ENCODE results near the gene ZNF532.
"Not testable (repeated sequence)": the region's sequence is repeated elsewhere in the genome, so short reads cannot be mapped to it uniquely, and the experiment has no call there.

Gene ZNF532

GRCh38 chr18:58911241-58911640 lies 46.6 kb downstream of the ZNF532 start:
- Histone ChIP-seq H3K4me3 (ENCODE audit: low read depth, low read length) (peak overlapping the region; percentile 2), H3K27me3 (ENCODE audit: control insufficient read depth, insufficient read depth, low read length) (no peaks in the 10 kb centered on the region), H3K36me3 (ENCODE audit: control insufficient read depth, insufficient read depth, low read length) (peaks cover 9% of the 10 kb centered on the region), H3K9me3 (ENCODE audit: control insufficient read depth, insufficient read depth, low read length) (no peaks in the 10 kb centered on the region), H3K4me1 (ENCODE audit: control insufficient read depth, insufficient read depth, low read length) (peaks cover 49% of the 10 kb centered on the region), H3K9ac (ENCODE audit: low read depth, low read length) (no peak overlapping the region)

DNA sequence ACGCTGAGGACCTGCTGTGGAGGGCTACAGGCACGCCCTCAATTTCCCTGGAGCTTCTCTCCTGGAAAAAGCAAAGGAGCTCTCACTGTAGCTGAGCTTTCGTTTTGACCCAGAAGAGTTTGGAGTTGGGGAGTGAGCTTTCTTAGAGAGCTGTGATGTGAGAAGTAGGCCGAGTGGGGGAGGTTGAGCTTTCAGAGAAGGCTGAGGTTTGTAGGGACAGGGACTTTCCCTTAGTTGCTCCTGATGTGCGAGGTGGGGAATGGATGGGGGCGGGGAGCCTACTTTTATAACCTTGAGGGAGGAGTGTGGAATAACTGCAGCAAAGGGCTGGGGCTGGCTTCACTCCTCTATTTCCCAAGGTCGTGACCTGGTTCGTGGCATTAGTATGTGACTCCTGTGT lies 47.1 kb downstream of the ZNF532 start:
- H3K36me3 ChIP-seq (ENCODE audit: control insufficient read depth, insufficient read depth, low read length) = peaks cover 9% of the 10 kb centered on the region
- H3K4me1 ChIP-seq (ENCODE audit: control insufficient read depth, insufficient read depth, low read length) = peaks cover 53% of the 10 kb centered on the region
- H3K27me3 ChIP-seq (ENCODE audit: control insufficient read depth, insufficient read depth, low read length) = no peaks in the 10 kb centered on the region
- H3K9me3 ChIP-seq (ENCODE audit: control insufficient read depth, insufficient read depth, low read length) = no peaks in the 10 kb centered on the region
- peak overlapping the region; percentile 7 for H3K4me3 ChIP-seq (ENCODE audit: low read depth, low read length)
- H3K9ac ChIP-seq (ENCODE audit: low read depth, low read length) = no peak overlapping the region

DNA sequence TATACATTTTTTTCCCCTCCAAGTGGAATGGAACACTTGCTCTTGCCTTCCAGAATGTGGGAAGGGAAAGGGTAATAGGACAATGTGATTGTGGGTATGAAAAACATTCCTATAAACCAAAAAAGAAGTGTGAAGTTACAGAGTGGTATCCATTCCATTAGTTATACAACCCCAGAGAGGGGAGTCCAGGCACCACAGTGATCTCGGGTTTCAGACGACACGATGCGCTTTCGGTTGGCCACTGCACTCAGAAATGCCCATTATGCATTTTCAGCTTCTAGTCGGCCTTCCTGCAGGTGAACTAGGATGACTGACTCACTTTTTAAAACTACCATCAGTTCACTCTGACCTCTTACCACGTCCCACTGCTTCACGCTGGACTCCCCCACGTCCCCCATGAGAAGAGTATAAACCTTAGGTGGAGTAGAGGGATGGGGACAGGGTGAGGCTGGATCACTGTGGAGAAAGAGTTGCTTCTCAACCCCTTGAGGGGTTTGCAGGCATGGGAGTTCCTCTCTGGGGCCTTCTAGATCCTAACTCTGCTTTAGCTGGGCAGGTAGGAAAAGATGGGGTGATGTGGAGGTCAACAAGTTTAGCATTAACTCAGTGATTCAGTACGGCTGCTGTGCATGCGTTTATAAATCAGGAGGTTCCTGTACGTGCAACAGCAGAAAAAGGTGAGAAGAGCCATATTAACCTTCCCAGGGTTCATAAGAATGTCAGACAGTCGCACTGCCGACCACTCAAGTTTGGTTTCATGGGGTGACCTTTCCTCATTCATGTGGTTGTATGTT lies 50.5 kb downstream of the ZNF532 start:
- no peaks in the 10 kb centered on the region for H3K27me3 ChIP-seq (ENCODE audit: control insufficient read depth, insufficient read depth, low read length)

DNA sequence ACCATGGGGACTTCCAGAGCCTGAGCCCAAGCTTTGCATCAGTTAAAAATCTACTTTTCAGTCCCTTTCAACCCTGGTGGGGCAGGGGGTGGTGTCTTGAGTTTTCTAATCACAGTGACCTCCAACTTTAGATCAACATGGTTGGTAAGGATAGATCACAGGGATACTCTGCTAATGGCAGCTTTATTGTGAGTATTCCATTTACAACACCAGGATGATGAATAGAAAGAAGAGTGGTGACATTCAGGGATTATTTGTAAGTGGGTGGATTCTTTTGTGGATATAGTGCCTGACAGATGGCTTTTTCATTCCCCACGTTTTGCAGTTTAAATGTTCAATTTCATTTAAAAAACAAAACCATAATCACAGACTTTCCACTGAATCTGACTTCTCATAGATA lies 51.3 kb downstream of the ZNF532 start:
- H3K4me3 ChIP-seq (ENCODE audit: low read depth, low read length) = no peak overlapping the region
- H3K4me1 ChIP-seq (ENCODE audit: control insufficient read depth, insufficient read depth, low read length) = peaks cover 35% of the 10 kb centered on the region
- H3K9ac ChIP-seq (ENCODE audit: low read depth, low read length) = no peak overlapping the region
- no peaks in the 10 kb centered on the region for H3K27me3 ChIP-seq (ENCODE audit: control insufficient read depth, insufficient read depth, low read length)
- H3K36me3 ChIP-seq (ENCODE audit: control insufficient read depth, insufficient read depth, low read length) = peaks cover 34% of the 10 kb centered on the region
- H3K9me3 ChIP-seq (ENCODE audit: control insufficient read depth, insufficient read depth, low read length) = no peaks in the 10 kb centered on the region

More for the DNA sequence above, 50.5 kb downstream of the ZNF532 start:
- Histone ChIP-seq H3K4me1 (ENCODE audit: control insufficient read depth, insufficient read depth, low read length) (peaks cover 39% of the 10 kb centered on the region), H3K9ac (ENCODE audit: low read depth, low read length) (no peak overlapping the region), H3K4me3 (ENCODE audit: low read depth, low read length) (no peak overlapping the region), H3K36me3 (ENCODE audit: control insufficient read depth, insufficient read depth, low read length) (peaks cover 29% of the 10 kb centered on the region), H3K9me3 (ENCODE audit: control insufficient read depth, insufficient read depth, low read length) (no peaks in the 10 kb centered on the region)

GRCh38 chr18:58919934-58920333 lies 55.3 kb downstream of the ZNF532 start:
- H3K4me1 ChIP-seq (ENCODE audit: control insufficient read depth, insufficient read depth, low read length) = peaks cover 20% of the 10 kb centered on the region
- H3K9ac ChIP-seq (ENCODE audit: low read depth, low read length); H3K27me3 ChIP-seq (ENCODE audit: control insufficient read depth, insufficient read depth, low read length); H3K4me3 ChIP-seq (ENCODE audit: low read depth, low read length); H3K9me3 ChIP-seq (ENCODE audit: control insufficient read depth, insufficient read depth, low read length): not testable (repeated sequence)
- peaks cover 48% of the 10 kb centered on the region for H3K36me3 ChIP-seq (ENCODE audit: control insufficient read depth, insufficient read depth, low read length)

DNA sequence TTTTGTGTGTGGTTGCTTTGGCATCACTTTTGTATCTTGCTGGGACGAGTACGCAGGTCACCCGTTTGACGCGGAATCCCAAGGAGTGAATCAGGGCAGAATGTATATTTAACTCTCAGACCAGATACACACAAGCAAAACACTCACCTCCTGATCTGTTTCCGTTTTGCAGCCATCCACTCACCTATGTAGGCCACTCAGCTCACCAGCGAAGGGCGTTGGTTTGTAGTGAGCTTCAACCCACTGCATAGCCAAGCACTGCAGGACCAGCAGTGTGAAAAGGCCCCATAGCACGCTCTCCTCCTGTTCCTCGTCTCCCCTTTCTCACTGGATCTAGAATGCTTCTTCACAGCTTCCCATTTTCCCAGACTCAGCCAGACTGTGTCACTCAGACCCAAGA lies 58.3 kb downstream of the ZNF532 start:
- Histone ChIP-seq H3K9me3 (ENCODE audit: control insufficient read depth, insufficient read depth, low read length) (no peaks in the 10 kb centered on the region), H3K9ac (ENCODE audit: low read depth, low read length) (no peak overlapping the region), H3K4me1 (ENCODE audit: control insufficient read depth, insufficient read depth, low read length) (peaks cover 17% of the 10 kb centered on the region), H3K36me3 (ENCODE audit: control insufficient read depth, insufficient read depth, low read length) (peaks cover 40% of the 10 kb centered on the region), H3K27me3 (ENCODE audit: control insufficient read depth, insufficient read depth, low read length) (no peaks in the 10 kb centered on the region), H3K4me3 (ENCODE audit: low read depth, low read length) (no peak overlapping the region)

DNA sequence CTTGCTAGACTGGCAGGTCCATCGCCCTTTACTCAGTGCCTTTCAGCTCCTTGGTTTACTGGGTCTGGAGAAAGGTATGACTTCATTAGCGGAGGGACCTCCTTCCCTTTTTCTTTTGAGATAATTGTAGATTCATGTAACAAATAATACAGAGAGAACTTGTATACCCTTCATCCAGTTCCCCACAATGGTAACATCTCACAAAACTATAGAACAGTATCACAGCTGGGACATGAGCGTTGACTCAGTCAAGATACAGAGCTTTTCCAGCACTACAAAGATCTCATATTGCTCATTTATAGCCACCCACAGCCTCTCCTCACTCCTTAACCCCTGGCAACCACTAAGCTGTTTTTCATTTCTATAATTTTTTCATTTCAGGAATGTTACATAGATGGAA lies 59.8 kb downstream of the ZNF532 start:
- H3K36me3 ChIP-seq (ENCODE audit: control insufficient read depth, insufficient read depth, low read length) = peaks cover 27% of the 10 kb centered on the region
- no peak overlapping the region for H3K9ac ChIP-seq (ENCODE audit: low read depth, low read length)
- H3K9me3 ChIP-seq (ENCODE audit: control insufficient read depth, insufficient read depth, low read length) = no peaks in the 10 kb centered on the region
- no peak overlapping the region for H3K4me3 ChIP-seq (ENCODE audit: low read depth, low read length)
- H3K27me3 ChIP-seq (ENCODE audit: control insufficient read depth, insufficient read depth, low read length) = no peaks in the 10 kb centered on the region
- H3K4me1 ChIP-seq (ENCODE audit: control insufficient read depth, insufficient read depth, low read length) = peaks cover 28% of the 10 kb centered on the region

DNA sequence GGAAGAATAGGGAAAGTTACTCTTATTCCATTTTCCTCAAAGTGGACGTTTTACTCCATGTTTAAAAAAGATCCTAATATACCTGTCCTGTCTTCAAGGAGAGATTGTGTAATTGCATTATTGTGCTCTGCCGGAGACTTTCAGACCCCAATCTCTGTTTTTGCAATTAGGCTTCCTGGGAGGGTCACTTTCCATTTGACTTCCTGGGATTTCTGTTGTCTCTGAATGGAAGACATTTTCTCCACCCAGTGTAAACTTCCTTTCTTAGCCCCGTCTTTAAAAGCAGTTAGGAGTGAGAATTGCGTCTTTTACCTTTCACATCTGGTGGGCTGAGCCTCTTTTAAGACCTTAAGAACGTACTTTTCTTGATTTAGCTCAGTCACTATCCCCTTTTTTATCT lies 63.0 kb downstream of the ZNF532 start:
- Histone ChIP-seq H3K4me1 (ENCODE audit: control insufficient read depth, insufficient read depth, low read length) (peaks cover 24% of the 10 kb centered on the region), H3K27me3 (ENCODE audit: control insufficient read depth, insufficient read depth, low read length) (no peaks in the 10 kb centered on the region), H3K9ac (ENCODE audit: low read depth, low read length) (peak overlapping the region; percentile 32), H3K36me3 (ENCODE audit: control insufficient read depth, insufficient read depth, low read length) (peaks cover 10% of the 10 kb centered on the region), H3K4me3 (ENCODE audit: low read depth, low read length) (no peak overlapping the region), H3K9me3 (ENCODE audit: control insufficient read depth, insufficient read depth, low read length) (no peaks in the 10 kb centered on the region)

GRCh38 chr18:58928386-58928785 lies 63.7 kb downstream of the ZNF532 start:
- Histone ChIP-seq H3K9me3 (ENCODE audit: control insufficient read depth, insufficient read depth, low read length) (no peaks in the 10 kb centered on the region), H3K9ac (ENCODE audit: low read depth, low read length) (no peak overlapping the region), H3K4me1 (ENCODE audit: control insufficient read depth, insufficient read depth, low read length) (peaks cover 24% of the 10 kb centered on the region), H3K4me3 (ENCODE audit: low read depth, low read length) (no peak overlapping the region), H3K27me3 (ENCODE audit: control insufficient read depth, insufficient read depth, low read length) (no peaks in the 10 kb centered on the region), H3K36me3 (ENCODE audit: control insufficient read depth, insufficient read depth, low read length) (peaks cover 3% of the 10 kb centered on the region)

DNA sequence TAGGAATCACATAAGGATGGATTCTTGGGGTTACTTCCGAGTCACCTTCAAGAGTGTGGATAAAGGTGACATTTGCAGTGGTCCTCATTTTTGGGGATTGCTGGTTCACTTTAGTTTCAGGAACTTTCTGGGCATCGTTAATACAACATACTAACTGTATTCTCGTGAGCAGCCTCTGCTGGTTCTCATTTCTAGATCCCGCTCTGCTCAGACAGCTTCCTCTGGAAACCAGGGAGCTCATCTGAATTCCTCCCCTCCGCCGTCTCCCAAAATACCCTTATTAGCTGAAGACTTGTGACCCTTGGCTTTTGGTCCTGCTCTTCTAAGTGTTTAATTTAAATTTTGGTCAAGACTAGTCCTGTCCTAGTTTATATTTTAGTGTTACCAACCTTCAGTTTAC lies 64.5 kb downstream of the ZNF532 start:
- Histone ChIP-seq H3K36me3 (ENCODE audit: control insufficient read depth, insufficient read depth, low read length) (no peaks in the 10 kb centered on the region), H3K9me3 (ENCODE audit: control insufficient read depth, insufficient read depth, low read length) (no peaks in the 10 kb centered on the region), H3K4me3 (ENCODE audit: low read depth, low read length) (no peak overlapping the region), H3K27me3 (ENCODE audit: control insufficient read depth, insufficient read depth, low read length) (no peaks in the 10 kb centered on the region), H3K4me1 (ENCODE audit: control insufficient read depth, insufficient read depth, low read length) (peaks cover 24% of the 10 kb centered on the region), H3K9ac (ENCODE audit: low read depth, low read length) (no peak overlapping the region)

GRCh38 chr18:58934356-58934755 lies 69.7 kb downstream of the ZNF532 start:
- Histone ChIP-seq H3K9ac (ENCODE audit: low read depth, low read length) (no peak overlapping the region), H3K9me3 (ENCODE audit: control insufficient read depth, insufficient read depth, low read length) (no peaks in the 10 kb centered on the region), H3K27me3 (ENCODE audit: control insufficient read depth, insufficient read depth, low read length) (no peaks in the 10 kb centered on the region), H3K36me3 (ENCODE audit: control insufficient read depth, insufficient read depth, low read length) (peaks cover 11% of the 10 kb centered on the region), H3K4me1 (ENCODE audit: control insufficient read depth, insufficient read depth, low read length) (no peaks in the 10 kb centered on the region), H3K4me3 (ENCODE audit: low read depth, low read length) (no peak overlapping the region)

- Histone ChIP-seq H3K4me3 (ENCODE audit: low read depth, low read length) (no peak overlapping the region), H3K4me1 (ENCODE audit: control insufficient read depth, insufficient read depth, low read length) (no peaks in the 10 kb centered on the region), H3K36me3 (ENCODE audit: control insufficient read depth, insufficient read depth, low read length) (peaks cover 13% of the 10 kb centered on the region), H3K9me3 (ENCODE audit: control insufficient read depth, insufficient read depth, low read length) (no peaks in the 10 kb centered on the region), H3K27me3 (ENCODE audit: control insufficient read depth, insufficient read depth, low read length) (no peaks in the 10 kb centered on the region), H3K9ac (ENCODE audit: low read depth, low read length) (no peak overlapping the region)
These were observed 70.4 kb downstream of the ZNF532 start for GRCh38 chr18:58934933-58935577.

Measured in iPS-15b (cell line).